Stimulated activated CD4-positive, alpha-beta T cell treated with anti-CD3 and anti-CD28 coated beads, Interleukin-4, amount 100 ng/mL, for 4 hours (primary cell): ENCODE data around the gene LRRC28.

Experiments
- DNase-seq, 2 experiments: peaks; one replicate each; pipeline ENCODE4 v3.0.0-alpha.2; 2020

The LRRC28 gene

GRCh38 chr15:99250001-99250400 is 1.3 kb upstream of the LRRC28 start:
- DNase-seq = no peak

- no peak for DNase-seq
Observed at GRCh38 chr15:99250494-99250856, 806 bp upstream of the LRRC28 start.

- no peak for DNase-seq
Observed at GRCh38 chr15:99252326-99252725, 1.0 kb downstream of the LRRC28 start.

GRCh38 chr15:99253381-99254090 is 2.3 kb downstream of the LRRC28 start:
- DNase-seq = no peak

GRCh38 chr15:99257107-99257750 is 5.9 kb downstream of the LRRC28 start:
- DNase-seq = no peak

- no peak for DNase-seq
Observed at GRCh38 chr15:99264125-99264524, 12.8 kb downstream of the LRRC28 start.

GRCh38 chr15:99265541-99266070 is 14.3 kb downstream of the LRRC28 start:
- DNase-seq = no peak

- no peak for DNase-seq
Observed at GRCh38 chr15:99267957-99268356, 16.7 kb downstream of the LRRC28 start.

- DNase-seq = no peak
Observed at GRCh38 chr15:99268431-99268830, 17.1 kb downstream of the LRRC28 start.

GRCh38 chr15:99273801-99274200 is 22.5 kb downstream of the LRRC28 start:
- no peak for DNase-seq

GRCh38 chr15:99275061-99275460 is 23.8 kb downstream of the LRRC28 start:
- DNase-seq = no peak

GRCh38 chr15:99275525-99276128 is 24.3 kb downstream of the LRRC28 start:
- DNase-seq = no peak

GRCh38 chr15:99279290-99279689 is 28.0 kb downstream of the LRRC28 start:
- DNase-seq = no peak

GRCh38 chr15:99279827-99280226 is 28.5 kb downstream of the LRRC28 start:
- no peak for DNase-seq

- DNase-seq = no peak
Observed at GRCh38 chr15:99282121-99282520, 30.8 kb downstream of the LRRC28 start.

GRCh38 chr15:99282586-99282985 is 31.3 kb downstream of the LRRC28 start:
- no peak for DNase-seq

- DNase-seq = no peak
Observed at GRCh38 chr15:99283717-99284116, 32.4 kb downstream of the LRRC28 start.

GRCh38 chr15:99291643-99292042 is 40.4 kb downstream of the LRRC28 start:
- DNase-seq = no peak

- DNase-seq = no peak
Observed at GRCh38 chr15:99295840-99296239, 44.6 kb downstream of the LRRC28 start.

GRCh38 chr15:99296386-99296785 is 45.1 kb downstream of the LRRC28 start:
- DNase-seq = no peak

GRCh38 chr15:99303907-99304306 is 52.6 kb downstream of the LRRC28 start:
- no peak for DNase-seq

- DNase-seq = no peak
Observed at GRCh38 chr15:99305761-99306505, 54.7 kb downstream of the LRRC28 start.

GRCh38 chr15:99306694-99307338 is 55.5 kb downstream of the LRRC28 start:
- DNase-seq = no peak
